Spleen (tissue), 11 donors: ENCODE data around the gene HYAL1. TPM values are rescaled to one million over a fixed set of nuclear protein-coding genes. Genes with fewer than 3 reads are reported as not detected.

Experiments used
- DNase-seq: peaks from one replicate; pipeline ENCODE4 v3.0.0-alpha.2; 2020
- H3K27ac ChIP-seq, 8 donors: fragments of 200-600 bp; sonication (generic) in 7 of 8; 1 replicate in 4 of 8; 2 replicates in 4 of 8; pipeline versions ENCODE4 v1.5.0 to v1.8.0; 2016 to 2021; ENCODE audit warnings: inconsistent platforms in 4 of 8, mild to moderate bottlenecking in 4 of 8, moderate library complexity in 1 of 8
- H3K27me3 ChIP-seq, 7 donors: fragments of 200-600 bp; sonication (generic) in 6 of 7; replicated peaks in 1 of 7; 1 replicate in 4 of 7; 2 replicates in 3 of 7; pipeline versions ENCODE4 v1.5.0 to v1.8.0; 2016 to 2021; ENCODE audit warnings: inconsistent platforms in 3 of 7, mild to moderate bottlenecking in 1 of 7
- H3K36me3 ChIP-seq, 6 donors: fragments of 200-600 bp; sonication (generic) in 5 of 6; 1 replicate in 4 of 6; 2 replicates in 2 of 6; pipeline versions ENCODE4 v1.5.0 to v1.8.0; 2016 to 2021; ENCODE audit warnings: inconsistent platforms in 2 of 6
- H3K4me1 ChIP-seq, 6 donors: fragments of 200-600 bp; sonication (generic) in 5 of 6; 1 replicate in 3 of 6; 2 replicates in 3 of 6; pipeline versions ENCODE4 v1.5.0 to v1.8.0; 2016 to 2021; ENCODE audit warnings: inconsistent platforms in 3 of 6
- H3K4me3 ChIP-seq, 8 donors: fragments of 200-600 bp; sonication (generic) in 7 of 8; 1 replicate in 4 of 8; 2 replicates in 4 of 8; pipeline versions ENCODE4 v1.5.0 to v1.8.0; 2016 to 2021; ENCODE audit warnings: inconsistent platforms in 4 of 8, mild to moderate bottlenecking in 4 of 8, moderate library complexity in 2 of 8
- H3K9me3 ChIP-seq, 8 donors: fragments of 200-600 bp; sonication (generic) in 7 of 8; 1 replicate in 4 of 8; 2 replicates in 4 of 8; pipeline versions ENCODE4 v1.5.0 to v1.8.0; 2016 to 2021; ENCODE audit warnings: inconsistent platforms in 4 of 8
- POLR2A ChIP-seq, 3 donors: fragments of 450-650 bp; IDR thresholded peaks; one replicate each; pipeline ENCODE4 v1.5.1; 2017; ENCODE audit warnings: antibody characterized with exemption in 3 of 3, mild to moderate bottlenecking in 1 of 3
- POLR2AphosphoS5 ChIP-seq, 3 donors: sonication (generic); formaldehyde crosslinking; IDR thresholded peaks; one replicate each; pipeline ENCODE4 v1.5.1; 2017; ENCODE audit warnings: antibody characterized with exemption in 3 of 3
- WGBS, 5 donors: extraction: QIAGEN DNeasy Blood & Tissue Kit in 3 of 5; methylation state at CpG; one replicate each; pipeline versions ENCODE4 v1.1.5 to v1.1.7; 2013 to 2018; 5-methylcytosine and 5-hydroxymethylcytosine counted together
- intact Hi-C: fragments of 100-400 bp; cut with DNase I; formaldehyde crosslinking; loops from one replicate; pipeline ENCODE4 v1.15.0; 2023; ENCODE audit warnings: low total_unique reads
- polyA plus RNA-seq, 3 donors: library from polyadenylated mRNA; stranded (reverse); fragments of 200-250 nt; gene quantifications; one replicate each; pipeline ENCODE4 v1.2.1, GENCODE V29; 2013
- total RNA-seq, 7 donors: library from RNA; depleted of rRNA in 3 of 7; stranded (reverse); fragments of >200 nt in 3 of 7; fragmentation: NEBNext Ultra II Directional in 4 of 7; extraction: Animal tissue kit (Norgen Biotek cat#: 25700) in 4 of 7; gene quantifications; one replicate each; pipeline versions ENCODE4 v1.1.0 to v1.2.1, GENCODE V29; 2016 to 2021
- TF ChIP-seq, protein P1 (sequence below), 11 experiments: fragments of 200-600 bp in 7 of 11; fragments of 450-650 bp in 4 of 11; sonication (generic) in 4 of 11; IDR thresholded peaks in 8 of 11; conservative IDR thresholded peaks in 3 of 11; 1 replicate in 7 of 11; 2 replicates in 4 of 11; pipeline versions ENCODE4 v1.4.0 to v1.8.0; 2016 to 2021; ENCODE audit warnings: antibody characterized with exemption in 11 of 11, inconsistent platforms in 4 of 11, mild to moderate bottlenecking in 1 of 11
- donor health status: healthy with polysubstance abuse.
- donor health status: DM: no; HTN: no; CAD: no; lungs with moderate emphysema.
- donor health status: DM: no; HTN: no; CAD: no.
- donor health status: Bipolar disorder and iron deficiency.
- donor health status: healthy.
- donor health status: DM: no; HTN: no; CAD: no.
- donor health status: DM: yes; HTN: yes; CAD: no.

HYAL1 gene
- total and polyA plus RNA-seq, 10 donors, result 18.2 to 172 (median 97.8) TPM

- WGBS, 5 donors, result 79 to 85% (median 81%) methylated on average over 6 of the region's 6 CpGs
- peaks cover 0 to 24% (median 0%) of the 10 kb centered on the region in 7 donors for H3K27me3 ChIP-seq
Observed at GRCh38 chr3:50266017-50266416, 37.4 kb downstream of the HYAL1 start.

GRCh38 chr3:50265571-50265970 lies 37.8 kb downstream of the HYAL1 start:
- peaks cover 5 to 70% (median 32%) of the 10 kb centered on the region in 6 donors for H3K4me1 ChIP-seq
- WGBS, 5 donors, result 33 to 79% (median 52%) methylated on average over 1 of the region's 1 CpG

More at GRCh38 chr3:50266017-50266416, 37.4 kb downstream of the HYAL1 start:
- peaks cover under 1 to 65% (median 29%) of the 10 kb centered on the region in 6 donors for H3K4me1 ChIP-seq
- DNase-seq, result no peak
- peak overlapping the region in 5 of 8 donors; percentile 41 to 84 (median 75) for H3K27ac ChIP-seq
- H3K36me3 ChIP-seq, result no peaks in the 10 kb centered on the region
- intact Hi-C loops, result no loop called here
- TF ChIP-seq POLR2A (IDR thresholded peaks at IDR 0.05), result no peak
- TF ChIP-seq POLR2AphosphoS5 (IDR thresholded peaks at IDR 0.05), result no peak
- H3K9me3 ChIP-seq, result no peaks in the 10 kb centered on the region
- no peak overlapping the region for H3K4me3 ChIP-seq

DNA sequence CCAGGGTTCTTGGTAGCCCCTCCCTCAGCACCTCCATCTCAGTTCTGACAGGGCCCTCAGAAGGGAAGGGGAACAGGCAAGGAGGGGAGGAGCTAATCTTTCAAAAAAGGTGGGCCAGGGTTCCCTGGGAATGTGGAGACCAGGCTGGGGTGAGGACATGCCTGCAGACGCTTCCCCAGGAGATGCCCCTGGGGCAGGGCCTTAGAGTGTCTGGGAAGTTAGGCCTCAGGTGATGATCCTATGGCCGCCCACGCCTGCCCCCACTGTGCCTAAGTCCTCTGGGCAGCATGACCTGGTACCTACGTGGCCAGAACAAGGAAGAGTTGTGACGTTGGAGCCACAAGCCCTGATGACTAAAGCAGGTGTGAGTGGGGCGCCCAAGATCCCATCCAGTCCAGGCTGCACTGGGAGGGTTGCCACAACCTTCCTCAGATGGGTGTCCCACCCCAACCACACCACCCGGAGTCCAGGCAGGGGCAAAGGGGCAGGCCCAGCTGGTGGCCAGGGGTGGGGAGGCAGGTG lies 38.3 kb downstream of the HYAL1 start:
- intact Hi-C loops, result no loop called here
- H3K9me3 ChIP-seq, result no peaks in the 10 kb centered on the region
- H3K27ac ChIP-seq, result peak overlapping the region in 7 of 8 donors; percentile 2 to 84 (median 74)
- H3K4me1 ChIP-seq, result peaks cover 7 to 75% (median 37%) of the 10 kb centered on the region in 6 donors
- no peaks in the 10 kb centered on the region for H3K36me3 ChIP-seq
- H3K4me3 ChIP-seq, result no peak overlapping the region
- H3K27me3 ChIP-seq, result peaks cover 0 to 24% (median 0%) of the 10 kb centered on the region in 7 donors
- DNase-seq, result no peak
- TF ChIP-seq POLR2AphosphoS5 (IDR thresholded peaks at IDR 0.05) (no peak), POLR2A (IDR thresholded peaks at IDR 0.05) (no peak)
- TF ChIP-seq, protein P1, sequence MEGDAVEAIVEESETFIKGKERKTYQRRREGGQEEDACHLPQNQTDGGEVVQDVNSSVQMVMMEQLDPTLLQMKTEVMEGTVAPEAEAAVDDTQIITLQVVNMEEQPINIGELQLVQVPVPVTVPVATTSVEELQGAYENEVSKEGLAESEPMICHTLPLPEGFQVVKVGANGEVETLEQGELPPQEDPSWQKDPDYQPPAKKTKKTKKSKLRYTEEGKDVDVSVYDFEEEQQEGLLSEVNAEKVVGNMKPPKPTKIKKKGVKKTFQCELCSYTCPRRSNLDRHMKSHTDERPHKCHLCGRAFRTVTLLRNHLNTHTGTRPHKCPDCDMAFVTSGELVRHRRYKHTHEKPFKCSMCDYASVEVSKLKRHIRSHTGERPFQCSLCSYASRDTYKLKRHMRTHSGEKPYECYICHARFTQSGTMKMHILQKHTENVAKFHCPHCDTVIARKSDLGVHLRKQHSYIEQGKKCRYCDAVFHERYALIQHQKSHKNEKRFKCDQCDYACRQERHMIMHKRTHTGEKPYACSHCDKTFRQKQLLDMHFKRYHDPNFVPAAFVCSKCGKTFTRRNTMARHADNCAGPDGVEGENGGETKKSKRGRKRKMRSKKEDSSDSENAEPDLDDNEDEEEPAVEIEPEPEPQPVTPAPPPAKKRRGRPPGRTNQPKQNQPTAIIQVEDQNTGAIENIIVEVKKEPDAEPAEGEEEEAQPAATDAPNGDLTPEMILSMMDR (IDR thresholded peaks at IDR 0.05 in 8 of 11, conservative IDR thresholded peaks at IDR 0.05 in 3 of 11), result no peak
- whole genome bisulfite sequencing, 5 donors, result 72 to 88% (median 82%) methylated on average over 5 to 7 of the region's 7 CpGs

More at GRCh38 chr3:50265571-50265970, 37.8 kb downstream of the HYAL1 start:
- no peaks in the 10 kb centered on the region for H3K9me3 ChIP-seq
- DNase-seq, result no peak
- intact Hi-C loops, result no loop called here
- H3K27ac ChIP-seq, result peak overlapping the region in 7 of 8 donors; percentile 2 to 84 (median 74)
- peaks cover 0 to 24% (median 0%) of the 10 kb centered on the region in 7 donors for H3K27me3 ChIP-seq
- H3K36me3 ChIP-seq, result no peaks in the 10 kb centered on the region
- TF ChIP-seq POLR2A (IDR thresholded peaks at IDR 0.05) (no peak), POLR2AphosphoS5 (IDR thresholded peaks at IDR 0.05) (no peak)
- TF ChIP-seq, protein P1 (IDR thresholded peaks at IDR 0.05 in 8 of 11, conservative IDR thresholded peaks at IDR 0.05 in 3 of 11), result no peak
- no peak overlapping the region for H3K4me3 ChIP-seq

DNA sequence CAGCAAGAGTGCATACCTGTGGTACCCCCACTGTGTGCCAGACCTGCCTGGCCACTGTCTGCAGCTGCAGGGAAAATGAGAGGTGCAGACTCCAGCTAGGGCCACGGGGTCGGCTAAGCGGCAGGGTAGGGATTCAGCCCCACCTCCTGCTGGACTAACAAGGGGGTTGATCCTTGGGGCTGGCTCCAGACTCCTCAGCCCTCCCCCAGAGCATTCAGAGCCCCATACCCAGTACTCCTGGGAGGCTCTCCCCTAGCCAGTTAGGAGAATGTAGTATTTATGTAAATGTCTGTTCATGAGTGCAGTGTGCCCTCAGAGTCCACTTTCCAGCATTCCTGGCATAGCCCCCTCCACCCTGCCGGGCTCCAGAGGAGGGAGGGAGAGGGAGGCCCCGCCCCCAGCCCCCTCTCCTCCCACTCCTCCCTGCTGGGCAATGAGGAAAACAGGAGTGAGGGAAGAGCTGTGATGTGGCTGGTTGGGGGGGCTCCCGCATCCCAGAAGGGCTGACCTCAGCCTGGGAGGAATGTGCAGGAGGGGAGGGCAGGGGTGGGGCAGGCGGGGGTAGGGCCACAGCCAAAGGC lies 38.9 kb downstream of the HYAL1 start:
- TF ChIP-seq POLR2A (IDR thresholded peaks at IDR 0.05), result no peak
- TF ChIP-seq POLR2AphosphoS5 (IDR thresholded peaks at IDR 0.05), result peak in 2 of 3 donors; percentile 21 to 29
- intact Hi-C loops, result no loop called here
- H3K36me3 ChIP-seq, result peaks cover 0 to 2% (median under 1%) of the 10 kb centered on the region in 6 donors
- peak overlapping the region in 7 of 8 donors; percentile 9 to 84 (median 74) for H3K27ac ChIP-seq
- H3K4me3 ChIP-seq, result no peak overlapping the region
- H3K9me3 ChIP-seq, result no peaks in the 10 kb centered on the region
- peaks cover 0 to 24% (median 0%) of the 10 kb centered on the region in 7 donors for H3K27me3 ChIP-seq
- no peak for DNase-seq
- peaks cover 11 to 80% (median 40%) of the 10 kb centered on the region in 6 donors for H3K4me1 ChIP-seq
- WGBS, 5 donors, result 59 to 79% (median 64%) methylated on average over 4 to 7 of the region's 7 CpGs
